ENCODE data around the gene EIF4B. TPM values are rescaled to one million over a fixed set of nuclear protein-coding genes. Genes with fewer than 3 reads are reported as not detected.
A peak's percentile ranks its signal among the peaks of the same experiment; 100 is the strongest.

Gene EIF4B
- total RNA-seq, 1 experiment from 2014 or later: 393 TPM

DNA sequence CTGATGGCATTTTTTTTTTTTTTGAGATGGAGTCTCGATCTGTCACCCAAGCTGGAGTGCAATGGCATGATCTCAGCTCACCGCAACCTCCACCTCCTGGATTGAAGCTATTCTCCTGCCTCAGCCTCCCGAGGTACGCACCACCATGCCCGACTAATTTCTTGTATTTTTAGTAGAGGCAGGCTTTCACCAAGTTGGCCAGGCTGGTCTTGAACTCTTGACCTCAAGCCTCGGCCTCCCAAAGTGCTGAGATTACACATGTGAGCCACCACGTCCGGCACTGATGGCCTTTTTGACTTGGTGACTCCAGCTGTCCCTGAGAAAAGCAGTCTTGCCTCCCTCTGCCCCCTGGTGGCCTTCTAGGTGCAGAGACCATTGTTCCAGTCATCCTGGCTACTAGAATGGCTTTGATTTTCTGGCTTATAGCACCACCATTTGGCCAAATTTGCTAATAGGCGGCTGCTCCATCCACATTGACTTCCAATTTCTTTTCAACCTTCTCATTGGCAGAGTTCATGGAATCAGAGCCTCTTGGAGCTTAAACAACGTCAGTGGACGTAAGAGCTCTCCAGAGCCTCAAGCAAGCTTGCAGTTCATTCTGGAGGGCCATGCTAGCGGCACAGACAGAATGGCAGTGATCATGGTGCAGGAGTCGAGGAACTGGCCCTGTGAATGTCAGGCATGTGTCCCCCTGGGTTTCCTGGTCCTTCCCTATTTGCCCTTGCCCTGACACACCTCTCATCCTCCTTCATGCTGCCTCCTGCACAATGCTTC is 25.4 kb upstream of the EIF4B start:
- BruUV-seq (replicated peaks): no TSS peak
- peak; percentile 94 for DNase-seq (ENCODE audit: low spot score)
- CTCF ChIA-PET: interaction anchor here (0.5 to 4.7 kb wide), 14 partner anchors 11 to 668 kb away, joined by 3 to 121 read pairs (median 5); partner anchors contain the start of gene EIF4B

DNA sequence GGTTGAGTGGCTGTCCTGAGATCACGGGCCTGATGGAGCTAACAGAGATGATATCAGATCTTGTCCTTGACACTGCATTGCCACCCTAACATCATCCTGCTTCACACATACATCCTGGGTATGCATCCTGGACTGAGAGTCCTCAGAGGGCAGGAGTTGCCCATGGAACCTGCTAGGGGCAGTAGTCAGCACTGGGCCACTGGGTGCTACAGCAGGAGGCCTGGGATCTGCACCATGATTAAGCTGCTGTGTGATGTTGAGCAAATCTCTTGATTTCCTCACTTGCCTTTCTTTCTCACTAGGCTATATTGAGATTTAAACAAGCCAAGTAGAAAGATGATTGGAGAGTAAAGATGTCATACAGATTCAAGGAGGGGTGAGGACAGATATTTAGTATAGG is 22.1 kb upstream of the EIF4B start:
- no peaks in the 10 kb centered on the region for H3K36me3 ChIP-seq (ENCODE audit: insufficient read depth, low read length, poor library complexity, severe bottlenecking)
- ChIA-PET POLR2A (ENCODE audit: low non-redundant PET) (no interaction called here), CTCF (no interaction called here)
- H3K4me3 ChIP-seq (ENCODE audit: low read depth, low read length, poor library complexity, severe bottlenecking): no peak overlapping the region
- intact Hi-C loops (cut with micrococcal nuclease; ENCODE audit: unreplicated experiment): loop anchor here (5.0 kb wide), 3 partner anchors 402 to 827 kb away; no protein-coding TSS in a partner anchor
- no peaks in the 10 kb centered on the region for H3K9me3 ChIP-seq (ENCODE audit: low read depth, low read length, poor library complexity, severe bottlenecking)
- DNase-seq (ENCODE audit: low spot score): no peak
- no peak overlapping the region for H3K27ac ChIP-seq (ENCODE audit: low read depth, low read length, poor library complexity, severe bottlenecking)
- no peaks in the 10 kb centered on the region for H3K27me3 ChIP-seq (replicated peaks; ENCODE audit: insufficient read depth, low read depth, low read length, poor library complexity)
- no peaks in the 10 kb centered on the region for H3K4me1 ChIP-seq (ENCODE audit: insufficient read depth, low read length, poor library complexity, severe bottlenecking)
- no TSS peak for BruUV-seq (replicated peaks)
- TF ChIP-seq, protein P1, sequence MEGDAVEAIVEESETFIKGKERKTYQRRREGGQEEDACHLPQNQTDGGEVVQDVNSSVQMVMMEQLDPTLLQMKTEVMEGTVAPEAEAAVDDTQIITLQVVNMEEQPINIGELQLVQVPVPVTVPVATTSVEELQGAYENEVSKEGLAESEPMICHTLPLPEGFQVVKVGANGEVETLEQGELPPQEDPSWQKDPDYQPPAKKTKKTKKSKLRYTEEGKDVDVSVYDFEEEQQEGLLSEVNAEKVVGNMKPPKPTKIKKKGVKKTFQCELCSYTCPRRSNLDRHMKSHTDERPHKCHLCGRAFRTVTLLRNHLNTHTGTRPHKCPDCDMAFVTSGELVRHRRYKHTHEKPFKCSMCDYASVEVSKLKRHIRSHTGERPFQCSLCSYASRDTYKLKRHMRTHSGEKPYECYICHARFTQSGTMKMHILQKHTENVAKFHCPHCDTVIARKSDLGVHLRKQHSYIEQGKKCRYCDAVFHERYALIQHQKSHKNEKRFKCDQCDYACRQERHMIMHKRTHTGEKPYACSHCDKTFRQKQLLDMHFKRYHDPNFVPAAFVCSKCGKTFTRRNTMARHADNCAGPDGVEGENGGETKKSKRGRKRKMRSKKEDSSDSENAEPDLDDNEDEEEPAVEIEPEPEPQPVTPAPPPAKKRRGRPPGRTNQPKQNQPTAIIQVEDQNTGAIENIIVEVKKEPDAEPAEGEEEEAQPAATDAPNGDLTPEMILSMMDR (conservative IDR thresholded peaks at IDR 0.05; ENCODE audit: low read depth, low read length): no peak
- no peak for TF ChIP-seq EZH2 (IDR thresholded peaks at IDR 0.05; ENCODE audit: borderline replicate concordance, low read depth, low read length, poor library complexity, severe bottlenecking)

More for the DNA sequence above, 25.4 kb upstream of the EIF4B start:
- intact Hi-C loops (cut with micrococcal nuclease; ENCODE audit: unreplicated experiment): loop anchor here (1.0 to 5.0 kb wide), 4 partner anchors 96 to 824 kb away; no protein-coding TSS in a partner anchor
- no peak overlapping the region for H3K4me3 ChIP-seq (ENCODE audit: low read depth, low read length, poor library complexity, severe bottlenecking)
- no peaks in the 10 kb centered on the region for H3K9me3 ChIP-seq (ENCODE audit: low read depth, low read length, poor library complexity, severe bottlenecking)
- H3K4me1 ChIP-seq (ENCODE audit: insufficient read depth, low read length, poor library complexity, severe bottlenecking): no peaks in the 10 kb centered on the region
- no peak overlapping the region for H3K27ac ChIP-seq (ENCODE audit: low read depth, low read length, poor library complexity, severe bottlenecking)
- POLR2A ChIA-PET (ENCODE audit: low non-redundant PET): no interaction called here
- H3K27me3 ChIP-seq (replicated peaks; ENCODE audit: insufficient read depth, low read depth, low read length, poor library complexity): no peaks in the 10 kb centered on the region
- TF ChIP-seq, protein P1 (conservative IDR thresholded peaks at IDR 0.05; ENCODE audit: low read depth, low read length): peak; percentile 100
- TF ChIP-seq EZH2 (IDR thresholded peaks at IDR 0.05; ENCODE audit: borderline replicate concordance, low read depth, low read length, poor library complexity, severe bottlenecking): no peak
- H3K36me3 ChIP-seq (ENCODE audit: insufficient read depth, low read length, poor library complexity, severe bottlenecking): no peaks in the 10 kb centered on the region

DNA sequence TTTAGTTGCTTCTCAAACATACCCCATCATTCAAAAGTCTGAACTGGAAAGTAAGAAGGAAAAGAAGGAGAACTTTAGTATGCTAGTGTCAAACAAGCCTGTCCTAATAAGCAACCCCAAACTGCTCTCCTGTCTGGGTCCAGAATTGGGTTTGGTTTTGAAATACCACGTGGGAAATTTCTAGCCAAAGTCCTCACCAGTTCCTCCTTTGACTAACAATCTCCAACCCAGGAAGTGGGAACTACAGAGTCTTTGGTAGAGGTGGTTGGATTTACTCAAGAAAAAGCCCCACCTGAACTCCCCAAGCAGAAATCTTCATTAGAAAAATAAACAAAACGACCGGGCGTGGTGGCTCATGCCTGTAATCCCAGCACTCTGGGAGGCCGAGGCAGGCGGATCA is 17.4 kb upstream of the EIF4B start:
- TF ChIP-seq, protein P1 (conservative IDR thresholded peaks at IDR 0.05; ENCODE audit: low read depth, low read length): no peak
- TF ChIP-seq EZH2 (IDR thresholded peaks at IDR 0.05; ENCODE audit: borderline replicate concordance, low read depth, low read length, poor library complexity, severe bottlenecking): no peak
- H3K4me1 ChIP-seq (ENCODE audit: insufficient read depth, low read length, poor library complexity, severe bottlenecking): no peaks in the 10 kb centered on the region
- no peaks in the 10 kb centered on the region for H3K9me3 ChIP-seq (ENCODE audit: low read depth, low read length, poor library complexity, severe bottlenecking)
- POLR2A ChIA-PET (ENCODE audit: low non-redundant PET): interaction anchor here (0.7 kb wide), 1 partner anchor 105 kb away, joined by 11 read pairs; no protein-coding TSS in a partner anchor
- H3K4me3 ChIP-seq (ENCODE audit: low read depth, low read length, poor library complexity, severe bottlenecking): no peak overlapping the region
- no peaks in the 10 kb centered on the region for H3K36me3 ChIP-seq (ENCODE audit: insufficient read depth, low read length, poor library complexity, severe bottlenecking)
- DNase-seq (ENCODE audit: low spot score): no peak
- BruUV-seq (replicated peaks): no TSS peak
- CTCF ChIA-PET: no interaction called here
- no peak overlapping the region for H3K27ac ChIP-seq (ENCODE audit: low read depth, low read length, poor library complexity, severe bottlenecking)
- intact Hi-C loops (cut with micrococcal nuclease; ENCODE audit: unreplicated experiment): no loop called here
- no peaks in the 10 kb centered on the region for H3K27me3 ChIP-seq (replicated peaks; ENCODE audit: insufficient read depth, low read depth, low read length, poor library complexity)

Data from A673 (cell line).